Endothelial cell of umbilical vein (primary cell): ENCODE measurements around the gene PXMP2. TPM values are rescaled to one million over a fixed set of nuclear protein-coding genes. Genes with fewer than 3 reads are reported as not detected.

Experiments
- BruUV-seq: library from RNA; stranded (reverse); fragments of 400-500 nt; replicated peaks from 2 replicates; lab custom pipeline; 2021; lab: Mats Ljungman, UMichigan
- CTCF ChIA-PET: fragments of 300-600, 350-600 bp; sonication (Branson Sonifier 250); formaldehyde crosslinking; loops from one replicate; lab custom pipeline; 2021; ENCODE audit warnings: antibody characterized with exemption, inconsistent platforms; lab: Charles Lee
- POLR2A ChIA-PET: fragments of 300-600, 350-600 bp; sonication (Branson Sonifier 250); formaldehyde crosslinking; loops from one replicate; lab custom pipeline; 2021; ENCODE audit warnings: antibody characterized with exemption, inconsistent platforms; lab: Charles Lee
- DNase-seq: peaks from one replicate; pipeline ENCODE4 v3.0.0-alpha.2; 2011; ENCODE audit warnings: low read depth, low spot score
- FAIRE-seq: peaks from 2 replicates; lab custom pipeline; 2011; peaks lifted over from hg19 to GRCh38; lab: Jason Lieb, UNC
- H2AFZ ChIP-seq: 2 replicates; pipeline ENCODE4 v1.6.0; 2012; ENCODE audit warnings: low read depth, low read length, control low read depth, inconsistent platforms
- H3K27ac ChIP-seq: 2 replicates; pipeline ENCODE4 v1.5.1; 2011; ENCODE audit warnings: low read depth, mild to moderate bottlenecking, control low read depth, low read length, moderate library complexity; ENCODE audit not compliant: insufficient read depth
- H3K27me3 ChIP-seq, 2 experiments: 2 replicates each; pipeline versions ENCODE4 v1.6.0 to v1.6.1; 2011; ENCODE audit warnings: low read length in 2 of 2, mixed read lengths in 1 of 2; ENCODE audit not compliant: control insufficient read depth in 2 of 2, insufficient read depth in 2 of 2
- H3K36me3 ChIP-seq, 2 experiments: 2 replicates in 1 of 2; 3 replicates in 1 of 2; pipeline ENCODE4 v1.5.1; 2011; ENCODE audit warnings: low read length in 2 of 2, mild to moderate bottlenecking in 1 of 2, moderate library complexity in 1 of 2; ENCODE audit not compliant: control insufficient read depth in 2 of 2, insufficient read depth in 2 of 2; ENCODE audit errors: extremely low read depth in 1 of 2
- H3K4me1 ChIP-seq: 3 replicates; pipeline ENCODE4 v1.5.1; 2011; ENCODE audit warnings: mild to moderate bottlenecking, low read length; ENCODE audit not compliant: control insufficient read depth, insufficient read depth; ENCODE audit errors: extremely low read depth
- H3K4me2 ChIP-seq: 2 replicates; pipeline ENCODE4 v1.6.1; 2011; ENCODE audit warnings: low read length, control low read depth, mixed read lengths; ENCODE audit not compliant: insufficient read depth
- H3K4me3 ChIP-seq, 3 experiments: fragments of 200-600 bp in 1 of 3; sonication (generic), shearing (Covaris generic) in 1 of 3; replicated peaks in 1 of 3; 2 replicates each; pipeline ENCODE4 v1.5.1; 2011 to 2016; ENCODE audit warnings: control low read depth in 3 of 3, low read length in 3 of 3, mild to moderate bottlenecking in 2 of 3, inconsistent platforms in 1 of 3, low read depth in 1 of 3, moderate library complexity in 1 of 3; ENCODE audit not compliant: insufficient read depth in 1 of 3
- H3K79me2 ChIP-seq: 2 replicates; pipeline ENCODE4 v1.6.0; 2012; ENCODE audit warnings: low read length, inconsistent platforms; ENCODE audit not compliant: control insufficient read depth, insufficient read depth
- H3K9ac ChIP-seq: replicated peaks from 2 replicates; pipeline ENCODE3; 2011; ENCODE audit warnings: low read length, control low read depth; ENCODE audit not compliant: insufficient read depth; ENCODE audit errors: extremely low read depth
- H3K9me1 ChIP-seq: replicated peaks from 3 replicates; pipeline ENCODE4 v1.6.0; 2011; ENCODE audit warnings: mild to moderate bottlenecking, low read length; ENCODE audit not compliant: control insufficient read depth, insufficient read depth; ENCODE audit errors: extremely low read depth
- H3K9me3 ChIP-seq: replicated peaks from 2 replicates; pipeline ENCODE4 v1.5.1; 2012; ENCODE audit warnings: low read length, inconsistent platforms; ENCODE audit not compliant: control insufficient read depth, insufficient read depth
- H4K20me1 ChIP-seq: replicated peaks from 2 replicates; pipeline ENCODE3; 2011; ENCODE audit warnings: mild to moderate bottlenecking, low read length; ENCODE audit not compliant: control insufficient read depth, insufficient read depth; ENCODE audit errors: extremely low read depth
- EZH2 ChIP-seq: IDR thresholded peaks from 2 replicates; pipeline ENCODE4 v1.6.1; 2012; ENCODE audit warnings: borderline replicate concordance, low read depth, mild to moderate bottlenecking, moderate library complexity, low read length, inconsistent platforms; ENCODE audit not compliant: severe bottlenecking
- FOS ChIP-seq: IDR thresholded peaks from 2 replicates; pipeline ENCODE4 v1.6.1; 2011; ENCODE audit warnings: mild to moderate bottlenecking, low read length, moderate library complexity, borderline replicate concordance; ENCODE audit not compliant: insufficient read depth
- GATA2 ChIP-seq: IDR thresholded peaks from 2 replicates; pipeline ENCODE4 v1.7.0; 2011; ENCODE audit warnings: low read depth, mild to moderate bottlenecking, moderate library complexity, mixed read lengths, low read length; ENCODE audit not compliant: insufficient read length, insufficient read depth
- JUN ChIP-seq: IDR thresholded peaks from 2 replicates; pipeline ENCODE4 v1.6.1; 2011; ENCODE audit warnings: borderline replicate concordance, low read depth; ENCODE audit not compliant: insufficient read length, insufficient read depth
- MYC ChIP-seq: IDR thresholded peaks from one replicate; pipeline ENCODE4 v1.6.1; 2011; ENCODE audit warnings: mild to moderate bottlenecking, low read depth, low read length
- POLR2A ChIP-seq: IDR thresholded peaks from 2 replicates; pipeline ENCODE4 v1.6.1; 2012; ENCODE audit warnings: low read depth, mild to moderate bottlenecking, control low read depth, low read length
- POLR2AphosphoS5 ChIP-seq: IDR thresholded peaks from 2 replicates; pipeline ENCODE4 v1.6.1; 2012; ENCODE audit warnings: low read depth, mild to moderate bottlenecking, control low read depth, low read length, moderate library complexity; ENCODE audit not compliant: insufficient read depth
- dilution Hi-C: fragments of 300-500 bp; cut with MboI; formaldehyde crosslinking; loops from one replicate; pipeline ENCODE4 v1.15.0; 2019; ENCODE audit warnings: low sequenced_read_pairs; ENCODE audit not compliant: extremely low pct_ligation_motif_present
- intact Hi-C: fragments of 100-400 bp; cut with micrococcal nuclease; formaldehyde crosslinking; loops from one replicate; pipeline ENCODE4 v1.10.0; 2022
- polyA plus RNA-seq, 4 experiments: library from polyadenylated mRNA; depleted of rRNA in 3 of 4; stranded (reverse) in 3 of 4; unstranded in 1 of 4; fragments of >200 nt; gene quantifications; 2 replicates each; pipeline versions ENCODE4 v1.2.1 to v1.2.3, GENCODE V29; 2011 to 2012; ENCODE audit warnings: missing spikeins in 1 of 4
- total RNA-seq: library from RNA; stranded (reverse); gene quantifications from 2 replicates; pipeline ENCODE4 v1.2.3, GENCODE V29; 2021
- TF ChIP-seq, protein P1 (sequence below): IDR thresholded peaks from 2 replicates; pipeline ENCODE4 v1.6.1; 2011; ENCODE audit not compliant: insufficient read depth, insufficient read length
- TF ChIP-seq, protein P2 (sequence below), 2 donors: IDR thresholded peaks; 1 replicate in 1 of 2; 2 replicates in 1 of 2; pipeline ENCODE4 v1.5.1; 2011; ENCODE audit warnings: low read length in 2 of 2, mild to moderate bottlenecking in 2 of 2, moderate library complexity in 2 of 2, control low read depth in 1 of 2, inconsistent platforms in 1 of 2, low read depth in 1 of 2; ENCODE audit not compliant: insufficient read depth in 1 of 2; ENCODE audit errors: extremely low read depth in 1 of 2

Gene PXMP2
- total and polyA plus RNA-seq, 2 donors (not counting 3 experiments of a cell fraction or from before 2014, with no cell fraction given), result 24.0 to 31.5 TPM

DNA sequence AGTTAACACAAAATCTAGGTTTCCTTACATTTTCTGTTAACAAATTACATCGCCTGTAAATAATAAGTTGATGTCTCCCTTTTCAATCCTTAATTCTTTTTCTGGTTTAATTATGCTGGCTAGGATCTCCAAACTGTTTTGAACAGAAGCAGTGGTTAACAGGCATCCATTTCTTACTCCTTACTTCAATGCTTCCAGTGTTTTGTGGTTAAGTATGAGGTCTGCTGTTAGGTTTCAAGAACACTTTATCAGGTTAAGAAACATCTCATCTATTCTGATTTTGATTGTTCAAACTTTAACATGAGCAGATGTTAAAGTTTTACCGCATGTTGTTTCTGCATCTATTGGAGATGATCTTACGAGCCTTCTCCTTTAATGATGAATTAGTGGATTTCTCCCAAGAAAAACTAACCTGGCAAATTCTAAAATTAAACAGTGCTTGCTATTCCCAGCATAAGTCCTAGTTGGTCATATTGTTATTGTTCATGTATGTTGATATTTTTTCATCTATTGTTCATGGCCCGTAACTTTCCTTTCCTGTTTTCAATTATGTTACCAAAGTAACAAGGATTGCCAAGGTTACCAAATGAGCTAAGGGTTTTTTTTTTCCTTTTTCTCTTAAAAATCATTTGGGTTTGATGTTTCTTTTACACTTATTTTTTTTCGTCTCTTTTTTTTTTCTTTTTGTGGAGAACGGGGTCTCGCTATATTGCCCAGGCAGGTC is 33.7 kb upstream of the PXMP2 start:
- dilution Hi-C loops, result no loop called here
- Histone ChIP-seq H3K4me2 (no peak overlapping the region), H2AFZ (no peak overlapping the region), H3K27ac (peak overlapping the region; percentile 54), H3K27me3 (no peaks in the 10 kb centered on the region), H3K9me3 (no peaks in the 10 kb centered on the region), H3K79me2 (no peaks in the 10 kb centered on the region), H4K20me1 (no peaks in the 10 kb centered on the region), H3K9me1 (no peaks in the 10 kb centered on the region), H3K4me1 (peaks cover 2% of the 10 kb centered on the region), H3K4me3 (no peak overlapping the region), H3K9ac (peak overlapping the region; percentile 30), H3K36me3 (peaks cover 4 to 16% of the 10 kb centered on the region in 2 experiments)
- DNase-seq (peak; percentile 88), FAIRE-seq (peak; percentile 84)
- ChIA-PET POLR2A (no interaction called here), CTCF (interaction anchor here (0.9 to 1.4 kb wide), 2 partner anchors 15 to 93 kb away, joined by 3 to 4 read pairs; no protein-coding TSS in a partner anchor)
- BruUV-seq, result no TSS peak
- intact Hi-C loops, result no loop called here
- TF ChIP-seq FOS, result no peak
- no peak for TF ChIP-seq JUN
- TF ChIP-seq, protein P1, sequence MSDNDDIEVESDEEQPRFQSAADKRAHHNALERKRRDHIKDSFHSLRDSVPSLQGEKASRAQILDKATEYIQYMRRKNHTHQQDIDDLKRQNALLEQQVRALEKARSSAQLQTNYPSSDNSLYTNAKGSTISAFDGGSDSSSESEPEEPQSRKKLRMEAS, result no peak
- no peak for TF ChIP-seq POLR2A
- TF ChIP-seq, protein P2, sequence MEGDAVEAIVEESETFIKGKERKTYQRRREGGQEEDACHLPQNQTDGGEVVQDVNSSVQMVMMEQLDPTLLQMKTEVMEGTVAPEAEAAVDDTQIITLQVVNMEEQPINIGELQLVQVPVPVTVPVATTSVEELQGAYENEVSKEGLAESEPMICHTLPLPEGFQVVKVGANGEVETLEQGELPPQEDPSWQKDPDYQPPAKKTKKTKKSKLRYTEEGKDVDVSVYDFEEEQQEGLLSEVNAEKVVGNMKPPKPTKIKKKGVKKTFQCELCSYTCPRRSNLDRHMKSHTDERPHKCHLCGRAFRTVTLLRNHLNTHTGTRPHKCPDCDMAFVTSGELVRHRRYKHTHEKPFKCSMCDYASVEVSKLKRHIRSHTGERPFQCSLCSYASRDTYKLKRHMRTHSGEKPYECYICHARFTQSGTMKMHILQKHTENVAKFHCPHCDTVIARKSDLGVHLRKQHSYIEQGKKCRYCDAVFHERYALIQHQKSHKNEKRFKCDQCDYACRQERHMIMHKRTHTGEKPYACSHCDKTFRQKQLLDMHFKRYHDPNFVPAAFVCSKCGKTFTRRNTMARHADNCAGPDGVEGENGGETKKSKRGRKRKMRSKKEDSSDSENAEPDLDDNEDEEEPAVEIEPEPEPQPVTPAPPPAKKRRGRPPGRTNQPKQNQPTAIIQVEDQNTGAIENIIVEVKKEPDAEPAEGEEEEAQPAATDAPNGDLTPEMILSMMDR (IDR thresholded peaks at IDR 0.05; ENCODE audit: extremely low read depth in 1 of 2, insufficient read depth in 1 of 2, low read depth in 1 of 2, low read length in 2 of 2), result no peak
- no peak for TF ChIP-seq EZH2
- TF ChIP-seq POLR2AphosphoS5, result no peak
- TF ChIP-seq GATA2, result no peak
- no peak for TF ChIP-seq MYC
